Mucosa of stomach (tissue), 1 donor: ENCODE measurements around the gene OAT.

Experiments
- H3K27me3 ChIP-seq: one replicate; pipeline ENCODE4 v1.7.0; 2013; ENCODE audit warnings: mild to moderate bottlenecking, low read length; ENCODE audit not compliant: control insufficient read depth, insufficient read depth
- H3K36me3 ChIP-seq: one replicate; pipeline ENCODE4 v1.7.0; 2013; ENCODE audit warnings: low read length; ENCODE audit not compliant: control insufficient read depth, insufficient read depth
- H3K4me1 ChIP-seq: one replicate; pipeline ENCODE4 v1.7.0; 2013; ENCODE audit warnings: mild to moderate bottlenecking, low read length; ENCODE audit not compliant: control insufficient read depth, insufficient read depth
- H3K4me3 ChIP-seq: one replicate; pipeline ENCODE4 v1.7.0; 2013; ENCODE audit warnings: low read length
- H3K9ac ChIP-seq: one replicate; pipeline ENCODE4 v1.7.0; 2013; ENCODE audit warnings: mild to moderate bottlenecking, low read length, moderate library complexity
- H3K9me3 ChIP-seq: one replicate; pipeline ENCODE4 v1.7.0; 2013; ENCODE audit warnings: mild to moderate bottlenecking, low read length, moderate library complexity; ENCODE audit not compliant: control insufficient read depth
- donor health status: Pancreatic carcinoma.

The OAT gene

DNA sequence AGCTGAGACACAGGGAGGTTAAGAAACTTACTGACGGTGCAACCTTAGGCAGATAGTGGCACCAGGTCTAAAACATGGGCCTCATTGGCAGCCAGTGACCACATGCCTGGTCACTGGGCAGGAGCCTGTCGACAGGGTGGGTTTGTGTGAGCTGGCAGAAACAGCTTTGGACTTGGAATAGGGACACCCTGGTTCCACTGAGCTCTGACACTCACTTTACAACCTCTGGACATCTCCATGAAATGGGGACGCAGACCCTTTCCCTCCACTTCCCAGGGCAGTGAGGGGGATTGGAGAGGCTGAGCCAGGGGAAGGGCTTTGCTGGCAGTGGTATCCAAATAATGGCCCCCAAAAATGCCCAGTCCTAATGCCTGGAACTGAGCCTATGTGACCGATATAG lies 49.7 kb downstream of the OAT start:
- Histone ChIP-seq H3K4me3 (no peak overlapping the region), H3K27me3 (no peaks in the 10 kb centered on the region), H3K9me3 (no peaks in the 10 kb centered on the region), H3K36me3 (no peaks in the 10 kb centered on the region), H3K4me1 (no peaks in the 10 kb centered on the region), H3K9ac (no peak overlapping the region)

GRCh38 chr10:124367936-124368335 lies 50.8 kb downstream of the OAT start:
- H3K27me3 ChIP-seq: no peaks in the 10 kb centered on the region
- H3K9me3 ChIP-seq: no peaks in the 10 kb centered on the region
- no peak overlapping the region for H3K4me3 ChIP-seq
- H3K4me1 ChIP-seq: no peaks in the 10 kb centered on the region
- no peaks in the 10 kb centered on the region for H3K36me3 ChIP-seq
- H3K9ac ChIP-seq: no peak overlapping the region

- Histone ChIP-seq H3K9ac (no peak overlapping the region), H3K27me3 (no peaks in the 10 kb centered on the region), H3K36me3 (no peaks in the 10 kb centered on the region), H3K4me3 (no peak overlapping the region), H3K4me1 (no peaks in the 10 kb centered on the region), H3K9me3 (no peaks in the 10 kb centered on the region)
These were observed 51.3 kb downstream of the OAT start for GRCh38 chr10:124367414-124367813.

DNA sequence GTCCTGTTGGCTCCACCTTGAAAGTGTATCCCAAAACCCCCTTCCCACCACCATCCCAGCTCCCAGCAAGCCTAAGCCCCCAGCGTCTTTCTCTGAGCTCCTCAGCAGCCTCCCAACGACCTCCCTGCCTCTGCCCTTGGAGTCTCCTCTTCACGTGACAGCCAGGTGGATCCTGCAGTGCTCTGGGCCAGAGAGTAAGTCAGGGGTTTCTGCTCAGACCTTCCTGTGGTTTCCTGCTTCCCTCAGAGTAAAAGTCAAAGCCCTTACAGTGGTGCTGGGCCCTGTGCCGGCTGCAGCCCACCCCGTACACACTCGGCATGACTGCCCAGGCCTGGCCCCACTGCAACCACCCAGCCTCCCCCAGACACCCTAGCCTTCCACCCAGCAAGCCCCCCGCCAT lies 51.9 kb downstream of the OAT start:
- no peak overlapping the region for H3K9ac ChIP-seq
- no peaks in the 10 kb centered on the region for H3K27me3 ChIP-seq
- no peaks in the 10 kb centered on the region for H3K36me3 ChIP-seq
- no peaks in the 10 kb centered on the region for H3K4me1 ChIP-seq
- no peaks in the 10 kb centered on the region for H3K9me3 ChIP-seq
- H3K4me3 ChIP-seq: no peak overlapping the region

GRCh38 chr10:124366343-124366742 lies 52.4 kb downstream of the OAT start:
- Histone ChIP-seq H3K9me3 (no peaks in the 10 kb centered on the region), H3K4me1 (no peaks in the 10 kb centered on the region), H3K4me3 (no peak overlapping the region), H3K9ac (no peak overlapping the region), H3K36me3 (no peaks in the 10 kb centered on the region), H3K27me3 (no peaks in the 10 kb centered on the region)

DNA sequence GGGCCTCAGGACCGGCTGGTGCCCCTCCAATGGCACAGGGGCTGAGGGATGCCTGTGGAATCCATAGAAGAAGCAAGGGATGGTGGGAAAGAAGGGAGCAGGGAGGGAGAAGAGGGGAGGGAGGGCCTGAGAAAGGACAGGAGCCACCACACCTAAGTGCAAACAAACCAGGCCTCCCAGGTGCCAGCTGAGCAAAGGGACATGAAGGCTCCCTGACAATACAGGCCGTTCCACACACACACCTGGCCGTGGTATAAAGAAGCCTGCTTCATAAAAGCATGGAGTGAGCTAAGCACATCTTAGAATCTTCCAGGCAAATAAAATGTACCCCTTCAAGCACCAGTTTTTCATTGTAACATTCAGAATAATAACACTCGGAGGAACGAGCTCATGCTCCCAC lies 54.0 kb downstream of the OAT start:
- no peaks in the 10 kb centered on the region for H3K9me3 ChIP-seq
- H3K9ac ChIP-seq: no peak overlapping the region
- no peaks in the 10 kb centered on the region for H3K27me3 ChIP-seq
- no peak overlapping the region for H3K4me3 ChIP-seq
- no peaks in the 10 kb centered on the region for H3K4me1 ChIP-seq
- no peaks in the 10 kb centered on the region for H3K36me3 ChIP-seq

DNA sequence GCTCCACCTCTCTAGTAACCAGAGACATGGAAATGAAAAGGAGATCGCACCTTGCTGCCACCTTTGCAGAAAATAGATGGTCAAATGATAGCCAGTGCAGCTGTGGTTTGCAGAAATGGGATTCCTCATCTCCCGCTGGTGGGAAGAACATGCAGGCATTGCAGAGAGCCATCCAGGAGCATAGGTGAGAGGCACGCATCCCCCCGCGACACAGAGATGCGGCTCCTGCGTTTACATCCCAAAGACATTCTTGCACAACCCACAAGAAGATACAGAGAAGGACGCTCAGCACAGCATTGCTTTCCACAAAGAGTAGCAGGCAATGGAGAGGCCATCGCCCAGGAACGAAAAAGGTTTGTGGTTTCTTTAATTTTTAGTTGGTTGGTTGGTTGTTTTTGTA lies 56.2 kb downstream of the OAT start:
- Histone ChIP-seq H3K9ac (no peak overlapping the region), H3K27me3 (no peaks in the 10 kb centered on the region), H3K36me3 (no peaks in the 10 kb centered on the region), H3K4me1 (no peaks in the 10 kb centered on the region), H3K4me3 (no peak overlapping the region), H3K9me3 (no peaks in the 10 kb centered on the region)

GRCh38 chr10:124359336-124359832 lies 59.3 kb downstream of the OAT start:
- Histone ChIP-seq H3K27me3 (no peaks in the 10 kb centered on the region), H3K36me3 (no peaks in the 10 kb centered on the region), H3K4me3 (no peak overlapping the region), H3K4me1 (peaks cover 4% of the 10 kb centered on the region), H3K9me3 (no peaks in the 10 kb centered on the region), H3K9ac (no peak overlapping the region)

DNA sequence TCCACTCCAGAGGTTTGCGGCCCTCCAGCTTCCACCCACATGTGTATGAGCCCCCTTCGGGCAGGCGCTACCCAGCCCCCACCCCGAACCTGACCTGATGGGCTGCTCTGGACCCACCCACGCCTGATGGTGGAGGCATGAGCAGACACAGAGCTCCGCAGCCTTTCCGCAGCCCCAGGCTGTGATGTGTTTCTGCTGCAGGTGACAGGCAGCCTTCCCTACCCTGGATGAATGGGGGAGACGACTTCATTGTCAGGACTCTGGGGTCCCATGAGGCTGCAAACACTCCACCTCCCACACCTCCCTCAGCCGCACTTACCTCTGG lies 61.2 kb downstream of the OAT start:
- no peaks in the 10 kb centered on the region for H3K36me3 ChIP-seq
- H3K4me1 ChIP-seq: peaks cover 5% of the 10 kb centered on the region
- no peaks in the 10 kb centered on the region for H3K9me3 ChIP-seq
- no peaks in the 10 kb centered on the region for H3K27me3 ChIP-seq
- no peak overlapping the region for H3K4me3 ChIP-seq
- H3K9ac ChIP-seq: no peak overlapping the region

DNA sequence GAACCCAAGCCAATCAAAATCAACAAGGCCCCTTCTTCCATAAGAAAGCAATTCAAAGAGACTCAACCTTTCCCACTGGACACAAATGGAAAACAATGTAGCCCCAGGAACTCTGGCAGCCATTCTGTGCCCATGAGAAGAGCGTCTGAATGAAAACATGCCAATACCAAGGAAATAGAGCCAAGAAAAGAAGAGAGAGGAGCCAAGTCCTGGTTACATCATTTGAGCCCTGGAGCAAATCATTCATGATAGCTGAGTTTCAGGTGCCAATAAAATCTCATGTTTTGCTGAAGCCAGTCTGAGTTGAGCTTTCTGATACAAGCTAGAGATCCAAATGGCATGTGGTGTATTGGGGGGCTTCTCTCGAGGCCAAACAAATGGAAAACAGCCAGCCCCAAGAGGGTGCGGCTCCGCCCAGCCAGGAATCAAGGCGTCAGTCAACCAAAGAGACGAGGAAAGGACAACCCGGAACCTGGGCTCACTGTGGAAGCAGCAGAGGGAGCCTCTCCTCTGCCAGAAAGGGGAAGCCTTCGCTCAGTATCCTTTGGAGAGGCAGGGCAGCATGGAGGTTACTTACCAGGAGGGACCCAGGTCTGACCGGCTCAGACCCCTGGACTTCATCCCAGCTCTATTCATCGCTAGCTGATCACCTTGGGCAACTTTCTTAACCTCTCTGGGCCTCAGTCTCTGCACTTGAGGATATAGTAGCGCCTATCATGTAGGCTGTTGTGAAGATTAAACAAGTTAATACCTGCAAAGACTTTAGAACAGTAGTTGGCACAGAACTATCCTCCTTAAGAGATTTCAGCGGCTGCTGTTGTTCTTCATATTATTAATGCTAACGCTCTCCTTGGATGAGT lies 61.8 kb downstream of the OAT start:
- no peaks in the 10 kb centered on the region for H3K36me3 ChIP-seq
- H3K9ac ChIP-seq: no peak overlapping the region
- no peak overlapping the region for H3K4me3 ChIP-seq
- no peaks in the 10 kb centered on the region for H3K27me3 ChIP-seq
- H3K4me1 ChIP-seq: peaks cover 5% of the 10 kb centered on the region
- H3K9me3 ChIP-seq: no peaks in the 10 kb centered on the region

GRCh38 chr10:124354411-124355382 lies 64.0 kb downstream of the OAT start:
- peak overlapping the region; percentile 45 for H3K9ac ChIP-seq
- H3K4me3 ChIP-seq: peak overlapping the region; percentile 19

GRCh38 chr10:124353896-124354295 lies 64.8 kb downstream of the OAT start:
- H3K4me3 ChIP-seq: no peak overlapping the region
- no peaks in the 10 kb centered on the region for H3K36me3 ChIP-seq
- no peaks in the 10 kb centered on the region for H3K9me3 ChIP-seq
- no peak overlapping the region for H3K9ac ChIP-seq
- no peaks in the 10 kb centered on the region for H3K27me3 ChIP-seq
- peaks cover 5% of the 10 kb centered on the region for H3K4me1 ChIP-seq

More at GRCh38 chr10:124354411-124355382, 64.0 kb downstream of the OAT start:
- H3K9me3 ChIP-seq: no peaks in the 10 kb centered on the region
- H3K36me3 ChIP-seq: no peaks in the 10 kb centered on the region
- H3K4me1 ChIP-seq: peaks cover 5% of the 10 kb centered on the region
- H3K27me3 ChIP-seq: no peaks in the 10 kb centered on the region
